Heart left ventricle (tissue), 13 donors: ENCODE data around the gene ACSL1.

Source experiments
- CTCF ChIP-seq, 12 donors: fragments of 200-600 bp; sonication (generic) in 4 of 12; IDR thresholded peaks; one replicate each; pipeline versions ENCODE4 v1.5.0 to v1.8.0; 2018 to 2022; ENCODE audit warnings: antibody characterized with exemption in 12 of 12, mild to moderate bottlenecking in 5 of 12
- POLR2A ChIP-seq, 2 donors: fragments of 450-650 bp; IDR thresholded peaks; one replicate each; pipeline ENCODE4 v1.6.1; 2017; ENCODE audit warnings: antibody characterized with exemption in 2 of 2, mild to moderate bottlenecking in 2 of 2, moderate library complexity in 2 of 2
- donor health status: ischemic (EF 13 %, LVEDD 7.1; RV severe dilation, severe dysfunction).
- donor health status: DM: no; HTN: yes; CAD: no.
- donor health status: DM: no; HTN: no; CAD: no.
- donor health status: ischemic (EF 25% LVEDD 6.9; RV normal size, moderate dysfunction).
- donor health status: ischemic (EF 25% LVEDD 5.7; RV mildly dilated, moderate dysfunction).
- donor health status: ischemic (EF 35%, LVEDD 5.7; RV mildly dilated, moderate dysfunction).
- donor health status: nonischemic (EF 11% LVEDD 7.7; RV severe dilation, severe dysfunction).
- donor health status: DM: yes; HTN: yes; CAD: no.
- donor health status: PGD.
- donor health status: ischemic (EF 29% LVEDD 5.4; RV normal size, mild dysfunction).
- donor health status: nonischemic (EF 23%, LVEDD 6.1; RV moderate dilation, normal function).

- TF ChIP-seq CTCF (IDR thresholded peaks at IDR 0.05) (no peak), POLR2A (IDR thresholded peaks at IDR 0.05) (no peak)
Observed at GRCh38 chr4:184762100-184762499, 63.7 kb downstream of the ACSL1 start.
